ENCODE measurements around the gene CHTF8. TPM values are rescaled to one million over a fixed set of nuclear protein-coding genes. Genes with fewer than 3 reads are reported as not detected.

The CHTF8 gene
- total RNA-seq, 1 experiment from 2014 or later = 70.5 TPM

DNA sequence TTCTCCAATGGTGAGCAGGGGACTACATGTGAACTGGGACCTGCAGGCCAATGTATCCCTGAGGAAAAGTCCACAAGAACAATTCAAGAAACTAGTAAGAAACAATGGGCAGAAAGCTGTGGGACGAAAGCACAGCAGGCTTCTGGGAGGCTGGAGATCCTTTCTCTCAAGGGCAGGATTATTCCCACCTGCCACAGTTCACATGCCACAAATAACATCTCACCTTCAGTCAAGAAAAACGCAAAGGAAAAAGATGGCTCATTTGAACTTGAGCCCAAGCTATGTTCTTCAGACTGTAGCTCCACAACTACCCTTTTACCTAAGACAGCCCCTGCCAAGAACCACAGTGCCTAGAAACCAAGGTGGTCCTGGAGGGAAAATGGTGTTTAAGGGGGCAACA, 13.9 kb downstream of the CHTF8 start:
- DNase-seq (ENCODE audit: low read depth, low spot score) = no peak
- in situ Hi-C loops (cut with HindIII; ENCODE audit: low pct_unique_long_range_greater_than_20kb, low sequenced_read_pairs) = no loop called here

DNA sequence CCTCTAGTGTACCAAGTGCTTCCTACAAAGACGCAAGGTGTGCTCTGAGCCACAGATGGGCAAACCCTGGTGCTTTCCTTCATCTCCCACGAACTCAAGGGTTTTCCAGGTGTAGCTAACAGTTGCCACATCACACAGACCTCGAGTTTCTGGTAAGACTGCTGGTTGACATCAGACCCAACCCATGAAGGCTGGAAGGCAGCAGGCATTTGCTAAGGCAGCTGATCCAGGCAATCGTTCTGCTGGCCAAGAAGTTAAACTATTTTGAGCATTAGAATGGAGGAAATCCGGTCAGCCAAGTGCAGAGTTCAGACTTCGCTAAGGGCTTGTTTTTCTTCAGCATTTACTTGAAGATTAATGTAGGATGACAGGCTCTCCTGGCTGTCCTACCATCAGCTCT, 15.5 kb downstream of the CHTF8 start:
- no peak for DNase-seq (ENCODE audit: low read depth, low spot score)
- in situ Hi-C loops (cut with HindIII; ENCODE audit: low pct_unique_long_range_greater_than_20kb, low sequenced_read_pairs) = no loop called here

DNA sequence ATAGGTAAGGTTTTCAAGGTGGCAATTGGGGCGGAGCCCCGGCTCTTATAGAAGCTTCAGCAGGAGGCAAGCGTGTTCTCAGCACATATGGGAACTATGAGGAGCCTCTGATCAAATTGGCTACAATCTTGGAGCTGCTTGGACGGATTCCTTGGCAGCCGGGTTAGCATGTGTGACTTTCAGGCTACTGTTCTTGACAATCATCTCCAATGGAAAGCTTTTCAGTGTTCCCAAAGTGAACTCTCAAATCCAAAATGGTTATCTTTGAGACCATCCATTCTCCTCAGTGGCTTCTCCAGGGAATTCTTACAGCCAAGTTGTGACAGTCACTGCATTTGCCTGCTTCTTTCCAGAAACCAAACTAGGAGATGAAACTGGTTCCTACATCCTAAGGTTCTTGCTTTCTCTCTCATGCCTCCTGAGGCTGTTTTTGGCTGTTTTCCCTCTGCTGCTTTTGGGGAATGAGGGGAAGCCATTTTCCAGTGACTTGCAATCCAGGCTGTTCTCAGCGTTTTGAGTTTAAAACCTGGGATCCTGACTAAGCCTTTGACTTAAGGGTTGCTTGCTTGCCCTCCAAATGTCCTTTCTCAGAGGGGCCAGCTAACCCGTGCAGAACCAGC, 16.0 kb downstream of the CHTF8 start:
- DNase-seq (ENCODE audit: low read depth, low spot score) = no peak
- in situ Hi-C loops (cut with HindIII; ENCODE audit: low pct_unique_long_range_greater_than_20kb, low sequenced_read_pairs) = no loop called here

DNA sequence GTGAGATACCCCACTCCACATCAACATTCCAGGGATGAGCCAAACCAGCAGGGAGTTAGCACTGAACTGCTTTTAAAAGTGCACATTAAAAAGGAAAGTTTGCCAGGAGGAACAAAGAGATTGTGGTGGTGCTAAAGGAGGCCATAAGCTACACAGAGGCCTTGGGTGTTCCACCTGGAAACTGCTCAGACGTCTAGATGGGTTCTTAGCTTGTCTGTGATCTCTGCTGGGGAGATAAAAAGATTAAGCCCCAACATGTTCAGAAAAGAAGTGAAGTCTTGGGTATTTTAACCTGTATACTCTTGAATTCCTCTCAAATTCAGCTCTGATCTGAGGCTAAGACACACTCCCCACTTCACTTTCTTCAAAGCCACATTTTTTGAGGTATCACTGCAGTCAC, 16.6 kb downstream of the CHTF8 start:
- in situ Hi-C loops (cut with HindIII; ENCODE audit: low pct_unique_long_range_greater_than_20kb, low sequenced_read_pairs) = no loop called here

DNA sequence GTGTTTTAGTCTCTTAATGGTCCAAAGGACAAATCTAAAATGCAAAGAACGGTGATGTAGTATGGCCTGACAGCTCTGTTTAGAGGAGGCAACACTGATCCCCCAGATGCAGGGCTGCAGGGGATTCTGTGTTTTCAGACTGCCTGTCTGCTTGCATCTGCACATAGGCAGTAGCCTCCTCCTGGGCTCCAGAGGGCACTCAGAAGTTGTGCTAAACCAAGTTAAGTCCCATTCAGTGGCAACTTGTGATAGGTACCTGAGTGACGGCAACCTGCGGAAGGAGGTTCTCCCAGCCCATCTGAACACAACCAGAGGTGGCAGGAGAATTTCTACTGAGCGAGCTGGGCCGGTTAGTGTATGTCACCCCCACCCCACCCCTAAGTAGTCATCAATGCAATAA, 17.0 kb downstream of the CHTF8 start:
- no peak for DNase-seq (ENCODE audit: low read depth, low spot score)
- in situ Hi-C loops (cut with HindIII; ENCODE audit: low pct_unique_long_range_greater_than_20kb, low sequenced_read_pairs) = no loop called here

More for the DNA sequence above, 16.6 kb downstream of the CHTF8 start:
- DNase-seq (ENCODE audit: low read depth, low spot score) = no peak

DNA sequence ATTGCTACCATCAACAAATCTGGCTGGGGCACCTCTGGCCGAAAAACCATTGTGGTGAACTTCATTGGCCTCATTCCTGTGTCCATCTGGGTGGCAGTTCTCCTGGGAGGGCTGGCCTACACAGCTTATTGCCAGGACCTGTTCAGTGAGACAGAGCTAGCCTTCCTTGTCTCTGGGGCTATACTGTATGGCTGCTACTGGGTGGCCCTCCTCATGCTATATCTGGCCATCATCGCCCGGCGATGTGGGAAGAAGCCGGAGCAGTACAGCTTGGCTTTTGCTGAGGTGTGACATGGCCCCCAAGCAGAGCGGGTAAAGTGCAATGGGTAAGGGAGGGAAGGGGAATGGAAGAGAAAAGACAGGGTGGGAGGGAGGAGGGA, 17.4 kb downstream of the CHTF8 start:
- DNase-seq (ENCODE audit: low read depth, low spot score) = no peak
- in situ Hi-C loops (cut with HindIII; ENCODE audit: low pct_unique_long_range_greater_than_20kb, low sequenced_read_pairs) = no loop called here

DNA sequence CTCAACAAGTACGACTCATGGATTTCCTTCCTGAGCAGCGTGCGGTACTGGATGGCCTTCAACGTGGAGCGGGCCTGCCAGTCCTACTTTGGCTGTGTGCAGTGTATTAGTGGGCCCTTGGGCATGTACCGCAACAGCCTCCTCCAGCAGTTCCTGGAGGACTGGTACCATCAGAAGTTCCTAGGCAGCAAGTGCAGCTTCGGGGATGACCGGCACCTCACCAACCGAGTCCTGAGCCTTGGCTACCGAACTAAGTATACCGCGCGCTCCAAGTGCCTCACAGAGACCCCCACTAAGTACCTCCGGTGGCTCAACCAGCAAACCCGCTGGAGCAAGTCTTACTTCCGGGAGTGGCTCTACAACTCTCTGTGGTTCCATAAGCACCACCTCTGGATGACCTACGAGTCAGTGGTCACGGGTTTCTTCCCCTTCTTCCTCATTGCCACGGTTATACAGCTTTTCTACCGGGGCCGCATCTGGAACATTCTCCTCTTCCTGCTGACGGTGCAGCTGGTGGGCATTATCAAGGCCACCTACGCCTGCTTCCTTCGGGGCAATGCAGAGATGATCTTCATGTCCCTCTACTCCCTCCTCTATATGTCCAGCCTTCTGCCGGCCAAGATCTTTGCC, 17.9 kb downstream of the CHTF8 start:
- in situ Hi-C loops (cut with HindIII; ENCODE audit: low pct_unique_long_range_greater_than_20kb, low sequenced_read_pairs) = no loop called here
- DNase-seq (ENCODE audit: low read depth, low spot score) = no peak

DNA sequence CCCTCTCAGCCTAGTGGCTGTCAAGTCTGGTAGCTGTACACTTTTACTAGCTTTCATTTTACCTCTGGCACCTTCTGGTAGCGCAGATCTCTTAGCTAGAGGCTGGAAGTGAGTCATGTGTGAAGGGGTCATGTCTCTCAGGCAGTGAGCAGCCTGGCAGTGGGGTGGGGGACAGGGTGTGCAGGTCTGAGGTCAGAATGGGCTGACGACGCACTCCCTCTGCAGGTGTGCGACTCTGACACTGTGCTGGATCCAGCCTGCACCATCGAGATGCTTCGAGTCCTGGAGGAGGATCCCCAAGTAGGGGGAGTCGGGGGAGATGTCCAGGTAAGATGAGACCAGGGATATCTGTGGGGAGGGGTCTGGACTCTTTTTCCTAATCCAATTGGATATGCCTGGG, 19.2 kb downstream of the CHTF8 start:
- in situ Hi-C loops (cut with HindIII; ENCODE audit: low pct_unique_long_range_greater_than_20kb, low sequenced_read_pairs) = no loop called here
- no peak for DNase-seq (ENCODE audit: low read depth, low spot score)

DNA sequence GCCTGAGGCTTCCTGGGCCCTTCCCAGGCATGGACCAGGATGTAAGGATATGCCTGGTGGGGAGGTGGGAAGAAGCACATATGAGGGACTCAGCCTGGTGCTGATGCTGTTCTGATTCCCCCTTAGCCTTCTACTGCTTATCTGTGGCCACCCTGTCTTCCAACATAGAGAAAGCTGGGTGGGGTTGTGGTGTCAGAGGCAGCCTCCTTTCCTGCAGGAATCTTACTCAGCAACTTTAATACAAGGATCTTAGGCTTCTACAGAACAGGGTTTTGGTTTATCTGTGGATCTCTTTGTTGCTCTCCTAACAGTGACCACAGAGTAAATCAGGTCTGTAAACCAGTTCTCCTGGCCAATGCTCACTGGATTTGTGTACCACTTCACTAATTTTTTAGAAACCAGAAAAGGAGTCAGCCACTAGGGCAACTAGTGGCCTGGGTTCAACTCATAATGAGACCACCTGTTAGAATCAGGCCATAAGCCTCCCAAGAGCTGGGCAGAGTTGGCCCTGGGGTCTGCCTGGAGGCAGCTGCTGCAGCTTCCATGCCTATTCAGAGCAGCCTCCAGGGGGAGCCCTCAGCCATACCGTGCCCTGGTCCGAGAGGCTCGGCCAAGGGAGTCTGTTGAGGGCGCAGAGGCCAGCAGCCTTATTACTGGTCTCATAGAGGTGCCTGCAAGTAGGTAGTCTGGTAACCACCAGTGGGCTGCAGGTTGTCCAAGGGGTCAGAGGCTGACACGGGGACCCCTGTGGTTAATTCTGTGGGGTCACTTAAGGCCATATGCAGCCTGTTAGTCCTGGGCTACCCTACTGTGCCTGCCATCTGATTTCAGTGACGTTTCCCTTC, 19.9 kb downstream of the CHTF8 start:
- in situ Hi-C loops (cut with HindIII; ENCODE audit: low pct_unique_long_range_greater_than_20kb, low sequenced_read_pairs) = no loop called here

DNA sequence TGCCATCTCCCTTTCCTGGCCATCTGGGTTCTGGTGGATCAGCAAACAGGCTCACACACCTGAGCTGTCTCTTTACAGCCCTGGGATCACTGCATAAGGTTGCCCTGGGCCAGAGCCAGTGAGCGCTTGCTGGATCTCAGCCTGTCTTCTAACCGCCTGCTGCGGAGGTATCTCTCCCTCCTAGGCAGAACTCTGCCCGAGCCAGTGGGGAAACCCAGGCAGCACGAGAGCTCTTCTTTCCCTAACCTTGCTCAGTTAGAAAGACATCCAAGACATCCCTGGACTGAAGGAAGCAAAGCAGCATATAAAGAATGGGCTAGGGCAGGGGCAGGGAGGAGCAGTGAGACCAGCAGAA, 20.5 kb downstream of the CHTF8 start:
- no peak for DNase-seq (ENCODE audit: low read depth, low spot score)
- in situ Hi-C loops (cut with HindIII; ENCODE audit: low pct_unique_long_range_greater_than_20kb, low sequenced_read_pairs) = no loop called here

More for the DNA sequence above, 19.9 kb downstream of the CHTF8 start:
- peak; percentile 63 for DNase-seq (ENCODE audit: low read depth, low spot score)

DNA sequence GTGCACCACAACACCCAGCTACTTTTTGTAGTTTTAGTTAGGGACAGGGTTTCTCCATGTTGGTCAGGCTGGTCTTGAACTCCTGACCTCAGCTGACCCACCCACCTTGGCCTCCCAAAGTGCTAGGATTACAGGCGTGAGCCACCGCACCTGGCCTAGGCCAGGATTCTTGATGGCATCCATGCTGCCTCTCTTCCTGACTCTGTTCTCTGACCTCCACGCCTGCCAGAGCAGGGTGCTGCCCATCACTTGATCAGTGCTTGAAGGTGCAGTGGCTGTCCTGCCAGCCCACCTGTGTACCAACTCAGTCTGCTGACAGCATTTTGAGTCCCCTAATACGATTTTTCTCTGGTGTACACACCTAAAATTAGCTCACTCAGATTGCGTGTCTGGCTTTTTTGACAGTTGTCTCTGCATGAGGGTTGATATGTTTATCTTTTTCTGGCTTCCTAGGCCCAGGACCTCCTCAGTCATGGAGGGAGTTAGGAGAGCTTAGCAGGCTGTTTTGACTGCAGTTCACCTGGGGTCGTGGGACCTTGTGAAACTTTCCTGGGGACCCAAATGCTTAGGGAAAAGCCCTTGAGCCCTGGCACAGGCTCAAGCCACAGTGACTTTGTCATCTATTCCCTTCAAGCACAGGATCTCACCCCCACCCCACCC, 21.0 kb downstream of the CHTF8 start:
- DNase-seq (ENCODE audit: low read depth, low spot score) = no peak
- in situ Hi-C loops (cut with HindIII; ENCODE audit: low pct_unique_long_range_greater_than_20kb, low sequenced_read_pairs) = no loop called here

DNA sequence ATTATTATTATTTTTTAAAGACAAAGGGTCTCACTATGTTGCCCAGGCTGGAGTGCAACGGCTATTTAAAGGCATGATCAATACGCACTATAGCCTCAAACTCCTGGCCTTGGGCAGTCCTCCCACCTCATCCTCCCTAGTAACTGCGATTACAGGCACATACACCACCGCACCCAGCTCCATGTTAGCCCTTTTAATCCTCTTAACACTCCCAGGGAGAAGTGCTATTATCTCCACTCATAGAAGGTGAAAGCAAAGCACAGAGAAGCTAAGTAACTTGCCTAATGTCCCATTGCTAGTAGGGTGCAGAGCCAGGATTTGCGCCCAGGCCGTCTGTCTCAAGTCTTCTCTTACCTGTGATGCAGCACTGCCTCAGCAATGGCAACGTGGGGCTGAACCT, 22.0 kb downstream of the CHTF8 start:
- in situ Hi-C loops (cut with HindIII; ENCODE audit: low pct_unique_long_range_greater_than_20kb, low sequenced_read_pairs) = no loop called here

DNA sequence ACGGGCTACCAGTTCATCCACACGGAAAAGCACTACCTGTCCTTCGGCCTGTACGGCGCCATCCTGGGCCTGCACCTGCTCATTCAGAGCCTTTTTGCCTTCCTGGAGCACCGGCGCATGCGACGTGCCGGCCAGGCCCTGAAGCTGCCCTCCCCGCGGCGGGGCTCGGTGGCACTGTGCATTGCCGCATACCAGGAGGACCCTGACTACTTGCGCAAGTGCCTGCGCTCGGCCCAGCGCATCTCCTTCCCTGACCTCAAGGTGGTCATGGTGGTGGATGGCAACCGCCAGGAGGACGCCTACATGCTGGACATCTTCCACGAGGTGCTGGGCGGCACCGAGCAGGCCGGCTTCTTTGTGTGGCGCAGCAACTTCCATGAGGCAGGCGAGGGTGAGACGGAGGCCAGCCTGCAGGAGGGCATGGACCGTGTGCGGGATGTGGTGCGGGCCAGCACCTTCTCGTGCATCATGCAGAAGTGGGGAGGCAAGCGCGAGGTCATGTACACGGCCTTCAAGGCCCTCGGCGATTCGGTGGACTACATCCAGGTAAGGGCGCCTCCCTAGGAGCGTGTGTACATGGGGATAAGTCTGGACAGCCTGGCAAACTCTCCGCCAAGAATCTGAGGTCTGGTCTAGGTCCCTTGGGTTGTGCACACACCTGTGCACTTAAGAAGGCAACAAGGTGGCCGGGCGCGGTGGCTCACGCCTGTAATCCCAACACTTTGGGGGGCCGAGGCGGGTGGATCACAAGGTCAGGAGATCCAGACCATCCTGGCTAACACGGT, 22.7 kb downstream of the CHTF8 start:
- DNase-seq (ENCODE audit: low read depth, low spot score) = no peak
- in situ Hi-C loops (cut with HindIII; ENCODE audit: low pct_unique_long_range_greater_than_20kb, low sequenced_read_pairs) = no loop called here

More for the DNA sequence above, 22.0 kb downstream of the CHTF8 start:
- no peak for DNase-seq (ENCODE audit: low read depth, low spot score)

DNA sequence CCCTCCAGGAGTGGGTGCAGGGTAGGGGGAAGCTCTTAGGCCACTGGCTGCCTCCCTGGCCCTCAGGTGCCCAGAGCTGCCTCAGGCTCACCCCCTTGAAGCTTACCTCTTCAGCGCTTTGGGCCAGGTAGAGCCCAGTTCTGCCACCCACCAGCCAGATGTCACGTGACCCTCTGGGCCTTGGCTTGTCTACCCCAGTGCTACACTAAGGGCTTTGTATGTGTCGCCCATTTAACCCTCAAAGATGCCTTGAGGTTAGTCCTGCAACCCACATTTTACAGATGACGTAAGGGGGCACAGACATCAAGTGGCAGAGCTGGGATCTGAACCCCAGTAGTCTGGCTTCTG, 23.5 kb downstream of the CHTF8 start:
- in situ Hi-C loops (cut with HindIII; ENCODE audit: low pct_unique_long_range_greater_than_20kb, low sequenced_read_pairs) = no loop called here
- no peak for DNase-seq (ENCODE audit: low read depth, low spot score)

DNA sequence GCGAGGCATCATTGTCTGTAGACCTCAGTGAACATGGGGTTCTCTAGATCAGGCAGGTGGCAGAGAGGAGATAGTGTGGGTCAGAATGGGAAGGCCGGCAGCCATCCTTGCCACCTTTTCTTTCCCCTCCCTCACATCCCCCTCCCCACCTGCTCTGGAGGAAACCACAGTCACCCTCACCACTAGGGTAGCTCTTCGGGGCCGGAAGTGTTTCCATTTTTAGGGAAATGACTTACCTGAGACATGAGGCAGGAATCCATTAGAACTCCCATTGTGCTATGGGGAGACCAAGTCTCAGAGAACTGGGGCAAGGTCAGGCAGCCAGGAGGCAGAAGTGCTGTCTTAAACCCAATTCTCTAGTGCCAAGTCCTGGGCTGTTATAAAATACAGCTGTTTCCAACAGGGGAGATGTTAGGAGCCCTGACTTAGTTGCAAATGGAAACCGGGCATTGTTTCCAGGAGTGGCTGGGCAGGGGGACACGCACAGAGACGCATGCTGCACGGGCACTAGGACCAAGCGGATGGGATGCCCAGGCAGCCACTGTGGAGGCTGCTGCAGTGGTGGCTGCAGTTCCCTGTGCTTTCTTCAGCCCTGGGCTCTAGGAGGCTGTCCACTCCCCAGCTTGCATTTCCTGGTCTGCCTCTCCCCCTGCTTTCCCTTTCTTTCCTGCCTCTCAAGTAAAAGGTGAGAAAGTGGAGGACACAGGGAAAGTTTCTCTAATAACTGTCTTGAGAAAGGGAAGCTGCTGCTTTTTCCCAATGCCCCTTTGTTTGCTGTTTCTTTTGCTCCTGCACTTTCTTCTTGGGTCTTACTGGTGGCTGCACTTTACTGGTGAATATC, 24.1 kb downstream of the CHTF8 start:
- in situ Hi-C loops (cut with HindIII; ENCODE audit: low pct_unique_long_range_greater_than_20kb, low sequenced_read_pairs) = no loop called here
- no peak for DNase-seq (ENCODE audit: low read depth, low spot score)

DNA sequence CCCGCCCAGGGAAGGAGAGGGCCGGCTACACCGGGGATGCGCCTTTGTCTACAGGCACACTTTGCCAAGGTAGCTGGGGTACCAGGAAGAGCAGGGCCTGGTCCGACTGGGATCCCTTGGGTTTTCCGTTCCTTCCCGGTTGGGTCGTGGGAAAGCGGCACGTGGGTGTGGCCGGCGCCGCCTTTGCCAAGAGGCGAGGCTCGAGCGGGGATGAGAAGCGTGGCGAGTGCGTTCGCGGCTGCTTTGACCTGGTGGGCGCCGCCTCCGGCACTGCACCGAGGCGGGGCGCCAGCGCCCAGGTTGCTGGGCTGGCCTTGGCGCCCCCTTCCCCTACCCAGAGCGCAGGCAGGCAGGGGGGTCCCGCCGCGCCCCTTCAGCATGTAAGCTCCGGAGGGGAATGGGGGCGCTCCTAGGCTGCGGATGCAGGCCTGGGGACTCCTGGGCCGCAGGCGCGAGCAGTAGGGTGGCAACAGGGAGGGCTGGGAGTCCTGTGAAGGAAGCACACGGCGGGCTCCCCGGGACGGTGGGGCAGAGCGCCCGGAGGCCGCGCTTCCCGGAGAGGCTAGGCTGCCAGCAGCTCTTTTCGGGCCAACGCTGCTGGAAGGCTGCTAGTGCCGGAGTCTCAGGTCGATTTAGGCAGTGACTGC, 24.9 kb downstream of the CHTF8 start:
- in situ Hi-C loops (cut with HindIII; ENCODE audit: low pct_unique_long_range_greater_than_20kb, low sequenced_read_pairs) = no loop called here

More for the DNA sequence above, 24.9 kb downstream of the CHTF8 start:
- DNase-seq (ENCODE audit: low read depth, low spot score) = no peak
